Gastroesophageal sphincter (tissue), 3 donors: Measurements from ENCODE around the gene NCSTN.

Source experiments
- CTCF ChIP-seq, 4 experiments: fragments of 200-600 bp in 2 of 4; fragments of 450-650 bp in 2 of 4; sonication (generic) in 1 of 4; IDR thresholded peaks; one replicate each; pipeline ENCODE4 v1.5.1; 2017 to 2019; ENCODE audit warnings: antibody characterized with exemption in 4 of 4, mild to moderate bottlenecking in 2 of 4, moderate library complexity in 2 of 4
- POLR2A ChIP-seq, 2 donors: fragments of 450-650 bp; IDR thresholded peaks; one replicate each; pipeline ENCODE4 v1.6.1; 2017; ENCODE audit warnings: antibody characterized with exemption in 2 of 2, mild to moderate bottlenecking in 2 of 2, moderate library complexity in 1 of 2
- POLR2AphosphoS5 ChIP-seq: sonication (generic); formaldehyde crosslinking; IDR thresholded peaks from one replicate; pipeline ENCODE4 v1.6.1; 2017; ENCODE audit warnings: antibody characterized with exemption

- no peak for TF ChIP-seq CTCF (IDR thresholded peaks at IDR 0.05)
- TF ChIP-seq POLR2AphosphoS5 = no peak
- no peak for TF ChIP-seq POLR2A (IDR thresholded peaks at IDR 0.05)
These were observed 32.8 kb downstream of the NCSTN start for GRCh38 chr1:160375788-160376524.
